Measurements from ENCODE around the gene CASS4.

DNA sequence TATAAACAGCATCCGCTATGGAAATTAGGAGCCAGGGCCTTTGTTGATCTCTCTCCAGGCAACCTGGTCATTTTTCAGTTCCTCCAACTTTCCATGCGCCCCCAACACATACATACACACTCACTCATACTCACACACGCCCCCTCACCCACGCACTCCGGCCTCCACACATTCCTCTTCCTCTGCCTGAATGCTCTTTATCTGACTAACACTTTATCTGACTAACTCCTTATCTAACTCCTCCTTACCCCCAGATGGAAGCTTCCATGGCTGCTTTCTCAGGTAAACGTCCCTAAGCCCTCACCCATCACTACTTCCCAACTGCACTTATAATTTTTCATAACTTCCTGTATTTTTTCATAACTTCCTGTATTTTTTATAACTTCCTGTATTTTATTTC, 17.4 kb downstream of the CASS4 start:
- TF ChIP-seq EZH2 (IDR thresholded peaks at IDR 0.05; ENCODE audit: borderline replicate concordance, insufficient read depth, low read length, poor library complexity, severe bottlenecking) (no peak), CTCF (IDR thresholded peaks at IDR 0.05; ENCODE audit: poor library complexity, severe bottlenecking) (no peak), EP300 (conservative IDR thresholded peaks at IDR 0.05; ENCODE audit: poor library complexity, severe bottlenecking) (no peak), TAF1 (IDR thresholded peaks at IDR 0.05; ENCODE audit: low read depth) (no peak), POLR2AphosphoS5 (IDR thresholded peaks at IDR 0.05) (no peak), MXI1 (conservative IDR thresholded peaks at IDR 0.05; ENCODE audit: poor library complexity, severe bottlenecking) (no peak), REST (IDR thresholded peaks at IDR 0.05; ENCODE audit: borderline replicate concordance) (no peak)

Measured in neural cell (in vitro differentiated cells).